Muscle of back (tissue), 11 donors: ENCODE data around the gene RYR3. TPM values are rescaled to one million over a fixed set of nuclear protein-coding genes. Genes with fewer than 3 reads are reported as not detected.

Source experiments
- DNase-seq, 3 donors: peaks; one replicate each; pipeline versions ENCODE4 v3.0.0 to v3.0.0-alpha.2; 2013
- polyA plus RNA-seq, 10 donors: library from polyadenylated mRNA; unstranded; fragments of 120-200 nt; gene quantifications; one replicate each; pipeline ENCODE4 v1.2.1, GENCODE V29; 2013; ENCODE audit not compliant: insufficient read length in 10 of 10

The RYR3 gene
- polyA plus RNA-seq, 10 donors: 15.4 to 62.4 (median 41.5) TPM

DNA sequence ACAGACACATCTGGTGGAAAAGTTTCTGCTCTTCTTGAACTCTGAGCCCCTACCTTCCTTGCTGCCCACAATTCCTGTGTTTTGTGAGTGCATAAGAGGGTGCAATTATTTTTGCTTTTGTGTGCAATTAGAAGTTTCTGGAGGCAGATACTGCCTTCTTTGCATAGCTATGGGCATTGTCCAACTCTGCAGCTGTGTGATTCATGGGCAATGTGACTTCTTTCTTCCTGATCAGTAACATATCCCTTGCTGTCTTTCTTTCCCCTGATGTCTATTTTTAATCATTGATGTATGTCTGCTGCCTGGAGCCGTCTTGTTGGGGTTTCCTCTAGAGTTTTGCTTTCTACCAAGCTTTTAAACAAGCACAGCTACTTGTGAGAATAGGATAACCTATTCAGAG is 336.0 kb downstream of the RYR3 start:
- DNase-seq: no peak

DNA sequence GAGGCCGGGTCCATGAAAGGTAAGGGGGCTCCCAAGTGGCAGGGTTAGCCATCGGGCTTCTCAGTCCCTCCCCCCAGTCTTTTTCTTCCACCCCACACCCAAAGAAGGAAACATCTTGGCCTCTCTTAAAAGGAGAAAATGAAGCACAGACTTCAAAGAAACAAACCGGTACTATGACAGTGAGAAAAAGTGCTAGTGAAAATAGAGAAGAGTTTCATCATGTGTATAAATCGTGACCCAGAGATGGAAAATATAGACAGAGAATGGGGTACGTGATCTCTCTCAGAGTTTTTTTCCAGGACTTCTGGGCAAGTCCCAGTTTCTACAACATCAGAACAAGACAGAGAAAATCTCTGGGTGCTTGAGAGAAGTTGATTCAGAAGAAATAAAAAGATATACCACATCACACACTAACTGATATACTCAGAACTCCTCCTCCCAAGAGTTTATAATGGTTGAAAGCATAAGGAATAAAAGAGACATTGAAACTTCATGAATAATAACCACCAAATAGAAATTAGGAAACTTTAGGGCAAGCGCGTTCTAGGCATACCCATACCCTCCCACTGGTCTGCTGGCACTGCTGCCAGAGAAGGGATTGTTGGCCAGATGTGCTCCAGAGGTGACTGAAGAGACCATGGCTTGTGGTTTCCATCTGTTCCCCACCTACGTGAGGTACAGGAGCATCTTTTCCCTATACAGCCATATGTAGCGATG is 338.6 kb downstream of the RYR3 start:
- no peak for DNase-seq

DNA sequence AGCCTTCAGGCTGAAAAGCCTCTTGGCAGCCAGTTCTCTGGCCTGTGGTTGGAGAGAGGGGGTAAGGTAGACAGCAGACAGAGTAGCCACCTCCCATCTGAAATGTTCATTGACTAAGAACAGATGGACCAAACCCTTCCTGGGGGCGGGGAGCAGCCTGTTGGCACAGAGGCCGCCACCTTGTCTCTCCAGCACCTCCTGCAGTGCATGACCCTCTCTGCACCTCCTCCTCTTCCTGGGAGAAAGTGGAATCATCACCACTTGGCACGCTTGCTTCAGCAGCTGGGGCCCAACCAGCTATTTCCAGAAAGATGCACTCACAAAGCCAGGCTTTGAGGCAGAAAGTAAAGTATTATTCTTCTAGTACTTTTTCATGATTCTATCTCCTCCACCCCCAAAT is 344.1 kb downstream of the RYR3 start:
- DNase-seq: peak; percentile 13 to 43 (median 16)

DNA sequence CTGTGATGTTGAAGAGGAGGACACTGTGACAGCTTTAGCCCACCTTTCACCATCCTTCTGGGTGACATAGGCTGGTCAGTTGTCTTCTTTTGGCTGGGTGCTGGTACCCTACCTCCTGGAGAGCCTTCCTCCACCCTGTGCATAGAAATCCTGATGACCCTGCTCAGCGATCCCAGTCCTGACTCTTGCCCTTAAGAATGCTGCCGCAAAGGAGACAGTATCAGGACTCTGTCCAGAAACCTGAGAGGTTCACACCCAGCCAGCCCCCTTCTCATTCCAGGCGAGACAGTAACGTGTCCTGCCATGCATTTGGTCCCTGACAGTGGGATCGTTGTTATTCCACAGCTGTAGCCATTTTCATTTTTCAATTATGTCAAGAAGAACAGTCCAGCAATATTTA is 344.7 kb downstream of the RYR3 start:
- DNase-seq: no peak

DNA sequence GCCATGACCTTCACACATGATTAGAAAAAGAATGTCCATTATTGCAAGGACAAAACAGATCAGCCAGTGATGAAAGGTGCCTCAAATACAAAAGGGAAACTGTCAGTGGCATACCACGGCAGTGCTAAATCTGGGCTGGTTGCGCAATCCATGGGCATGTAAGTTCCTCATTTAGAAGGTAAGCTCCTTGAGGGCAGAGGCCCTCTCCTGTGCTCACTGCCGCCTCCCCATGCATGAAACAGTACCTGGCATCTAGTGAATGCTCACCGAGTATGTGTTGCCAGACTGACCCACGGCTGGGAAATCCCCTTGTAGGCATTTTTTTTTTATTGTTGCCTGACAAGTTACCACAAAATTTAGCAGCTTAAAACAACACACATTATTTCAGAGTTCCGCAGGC is 345.4 kb downstream of the RYR3 start:
- no peak for DNase-seq

DNA sequence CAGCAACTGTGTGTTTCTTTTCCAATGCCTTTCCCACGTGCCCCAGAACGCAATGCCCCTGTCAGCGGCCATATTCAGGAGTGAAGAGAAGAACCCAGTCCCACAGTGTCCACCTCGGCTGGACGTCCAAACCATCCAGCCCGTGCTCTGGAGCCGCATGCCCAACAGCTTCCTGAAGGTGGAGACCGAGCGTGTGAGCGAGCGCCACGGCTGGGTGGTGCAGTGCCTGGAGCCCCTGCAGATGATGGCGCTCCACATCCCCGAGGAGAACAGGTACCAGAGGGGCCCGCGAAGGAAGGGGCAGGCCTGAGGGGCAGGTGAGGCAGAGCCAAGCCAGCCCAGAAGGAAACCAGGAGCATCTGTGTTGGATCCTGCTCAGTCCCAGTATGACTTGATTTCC is 349.4 kb downstream of the RYR3 start:
- DNase-seq: no peak

DNA sequence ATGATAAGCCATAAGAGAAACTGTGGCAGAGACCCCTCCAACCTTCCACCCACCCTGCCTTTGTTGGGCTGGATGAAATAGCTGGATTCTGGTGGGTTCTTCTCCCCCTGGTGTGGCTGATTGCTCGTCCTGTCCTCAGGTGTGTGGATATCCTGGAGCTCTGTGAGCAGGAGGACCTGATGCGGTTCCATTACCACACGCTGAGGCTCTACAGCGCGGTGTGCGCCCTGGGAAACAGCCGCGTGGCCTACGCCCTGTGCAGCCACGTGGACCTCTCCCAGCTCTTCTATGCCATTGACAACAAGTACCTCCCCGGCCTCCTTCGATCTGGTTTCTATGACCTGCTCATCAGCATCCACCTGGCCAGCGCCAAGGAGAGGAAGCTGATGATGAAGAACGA is 351.2 kb downstream of the RYR3 start:
- DNase-seq: no peak

DNA sequence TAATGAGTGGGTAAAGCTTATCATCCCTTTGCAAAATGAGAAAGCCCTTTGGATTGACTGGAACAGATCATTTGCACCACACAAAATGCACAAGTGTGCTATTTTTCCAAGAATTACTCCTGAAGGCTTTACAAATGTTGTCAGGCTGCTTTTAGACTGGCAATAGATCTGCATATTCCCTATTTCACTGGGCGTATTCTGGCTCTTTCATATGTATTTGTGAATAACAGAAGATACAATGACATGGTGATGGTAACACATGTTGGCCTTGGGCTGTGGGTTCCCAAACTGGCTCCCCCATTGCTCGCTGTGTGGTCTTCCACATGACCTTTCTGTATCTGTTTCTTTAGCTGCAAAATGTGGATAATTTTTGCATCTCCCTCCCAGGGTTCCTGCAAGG is 354.2 kb downstream of the RYR3 start:
- no peak for DNase-seq

DNA sequence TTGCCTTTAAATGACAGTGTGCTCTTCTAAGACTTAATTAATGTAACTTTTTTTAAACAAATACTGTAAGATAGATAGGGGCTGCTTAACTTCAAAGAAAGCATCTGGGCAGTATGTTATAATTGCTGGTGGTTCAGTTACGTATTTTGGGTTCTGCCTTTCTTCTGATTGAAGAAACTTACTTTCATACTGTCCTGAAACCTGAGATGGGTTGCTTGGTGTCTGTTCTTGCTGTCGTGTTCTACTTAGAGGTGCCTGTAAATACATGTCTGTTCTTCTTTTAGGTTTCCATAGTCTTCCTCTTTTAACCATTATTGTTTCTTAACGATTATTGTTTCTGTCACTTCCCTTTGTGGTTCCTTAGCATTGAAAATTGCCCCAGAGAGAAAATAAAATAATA is 359.8 kb downstream of the RYR3 start:
- no peak for DNase-seq

DNA sequence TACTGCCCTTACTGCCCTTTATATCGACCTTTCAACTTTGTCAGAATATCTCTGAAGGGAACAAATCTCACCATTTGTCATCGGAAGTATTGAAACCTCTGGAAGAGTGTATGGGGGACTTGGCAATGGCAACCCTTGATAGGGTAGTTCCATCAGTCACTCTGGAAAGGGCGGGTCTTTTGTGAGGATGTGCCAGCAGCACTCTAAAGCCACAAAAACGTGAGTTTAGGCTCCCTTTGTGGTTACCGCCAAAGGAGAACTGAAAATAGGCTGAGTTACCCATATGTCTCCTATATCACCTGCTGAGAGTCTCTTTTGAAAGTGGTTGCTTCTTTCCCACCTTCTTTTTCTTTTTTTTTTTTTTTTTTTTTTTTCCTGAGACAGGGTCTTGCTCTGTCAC is 360.7 kb downstream of the RYR3 start:
- DNase-seq: no peak

DNA sequence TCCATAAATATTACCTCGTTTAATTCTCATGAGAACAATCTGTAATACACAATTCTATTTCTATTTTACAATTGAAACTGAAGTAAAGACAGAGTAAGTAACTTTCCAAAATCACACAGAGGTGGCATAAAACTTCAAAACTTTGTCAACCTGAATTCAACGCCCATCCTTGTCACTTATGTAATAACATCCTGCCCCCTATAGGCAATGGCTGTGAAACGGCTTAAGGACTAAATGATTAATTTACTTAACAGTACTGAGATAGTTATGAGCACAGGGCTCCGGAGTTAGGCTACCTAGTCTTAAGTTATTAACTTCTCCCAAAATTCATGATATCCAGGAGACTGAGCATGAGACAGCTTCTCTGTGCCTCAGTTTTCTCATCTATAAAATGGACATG is 364.5 kb downstream of the RYR3 start:
- no peak for DNase-seq

DNA sequence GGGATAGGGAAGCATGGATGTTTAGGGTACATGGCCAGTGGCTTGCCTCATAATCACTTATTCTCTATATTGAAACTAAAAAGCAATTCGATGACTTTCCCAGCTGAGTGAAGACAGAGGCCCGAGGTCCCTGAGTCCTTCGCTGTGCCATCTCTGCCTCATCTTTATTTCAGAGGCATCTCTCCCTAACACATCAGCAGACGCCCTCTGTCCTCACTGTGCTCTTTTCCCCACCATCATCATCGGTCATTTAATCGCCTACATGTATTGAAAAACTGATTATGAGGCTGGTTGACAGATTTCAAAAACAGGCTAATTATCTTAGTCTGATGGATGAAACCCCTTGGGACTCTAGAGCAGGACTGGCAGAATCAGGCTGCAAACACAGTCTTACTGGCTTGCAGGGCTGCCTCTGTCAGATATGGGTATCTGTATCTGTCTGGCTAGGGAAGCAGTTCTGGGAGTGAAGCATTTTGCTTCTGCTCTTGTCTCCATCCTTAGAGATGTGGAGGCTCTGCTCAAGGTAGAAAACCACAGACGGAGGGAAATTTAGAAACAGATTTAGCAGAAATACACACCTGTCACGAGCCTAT is 366.6 kb downstream of the RYR3 start:
- no peak for DNase-seq

DNA sequence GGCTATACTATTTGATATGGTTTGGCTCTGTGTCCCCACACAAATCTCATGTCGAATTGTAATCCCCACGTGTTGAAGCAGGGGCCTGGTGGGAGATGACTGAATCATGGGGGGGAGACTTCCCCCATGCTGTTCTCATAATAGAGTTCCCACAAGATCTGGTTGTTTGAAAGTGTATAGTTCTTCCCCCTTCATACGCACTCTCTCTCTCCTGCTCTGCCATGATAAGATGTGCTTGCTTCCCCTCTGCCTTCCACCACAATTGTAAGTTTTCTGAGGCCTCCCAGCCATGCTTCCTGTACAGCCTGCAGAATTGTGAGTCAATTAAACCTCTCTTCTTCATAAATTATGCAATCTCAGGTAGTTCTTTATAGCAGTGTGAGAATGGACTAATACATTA is 367.4 kb downstream of the RYR3 start:
- DNase-seq: no peak

DNA sequence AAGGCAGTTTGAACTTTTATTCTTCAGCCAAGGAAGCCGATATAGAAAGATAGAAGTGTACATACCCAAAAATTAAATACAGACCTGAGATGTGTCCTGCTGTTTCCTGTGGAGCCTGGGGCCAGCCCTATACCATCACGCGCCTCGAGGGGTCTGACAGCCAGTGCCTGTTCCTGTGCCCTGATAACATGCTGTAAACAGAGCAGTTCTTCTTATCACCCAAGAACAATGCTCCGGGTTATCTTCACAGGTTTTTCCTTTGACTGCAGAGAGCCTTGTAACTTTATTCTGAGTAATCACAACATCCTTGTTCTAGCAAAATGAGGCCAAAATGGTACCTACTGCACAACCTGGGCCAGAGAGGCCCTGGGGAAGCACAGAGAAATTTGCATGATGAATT is 367.8 kb downstream of the RYR3 start:
- DNase-seq: no peak

DNA sequence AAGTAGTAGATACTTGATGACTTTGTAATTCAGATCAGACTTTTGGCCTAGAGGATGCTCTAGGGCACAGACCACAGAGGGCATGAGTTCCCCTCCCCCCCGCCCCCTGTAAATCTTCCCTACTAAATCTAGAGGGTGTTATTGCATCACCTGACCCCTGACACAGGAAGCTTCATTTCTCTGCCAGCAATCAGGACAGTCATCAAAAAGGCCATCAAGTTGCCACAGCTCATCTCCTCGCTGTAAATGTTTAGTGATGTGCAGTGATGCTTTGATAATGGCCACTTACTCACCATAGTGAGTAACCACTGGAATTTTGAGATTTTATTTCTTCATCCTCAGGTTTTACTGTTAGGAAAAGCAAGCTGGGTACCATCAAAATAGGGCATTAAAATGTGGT is 368.3 kb downstream of the RYR3 start:
- no peak for DNase-seq

DNA sequence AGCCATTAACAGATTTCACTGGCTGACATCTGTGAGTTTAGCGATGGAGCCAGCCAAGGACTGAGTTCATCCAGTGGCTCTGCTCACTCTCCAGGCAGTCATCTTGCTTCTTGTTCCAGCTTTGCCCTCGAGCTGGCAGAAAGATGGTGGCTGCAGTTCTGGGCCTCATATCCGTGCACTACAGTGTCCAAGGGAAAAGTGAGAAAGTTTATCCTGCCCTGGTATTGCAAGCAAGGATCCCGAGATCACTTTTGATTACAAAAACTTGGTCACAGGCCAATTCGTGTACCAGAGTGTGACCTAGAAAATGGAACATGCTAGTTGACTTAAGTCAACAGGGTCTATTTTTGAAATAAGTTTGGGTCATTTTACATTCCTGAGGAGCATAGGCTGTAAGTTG is 369.6 kb downstream of the RYR3 start:
- no peak for DNase-seq

DNA sequence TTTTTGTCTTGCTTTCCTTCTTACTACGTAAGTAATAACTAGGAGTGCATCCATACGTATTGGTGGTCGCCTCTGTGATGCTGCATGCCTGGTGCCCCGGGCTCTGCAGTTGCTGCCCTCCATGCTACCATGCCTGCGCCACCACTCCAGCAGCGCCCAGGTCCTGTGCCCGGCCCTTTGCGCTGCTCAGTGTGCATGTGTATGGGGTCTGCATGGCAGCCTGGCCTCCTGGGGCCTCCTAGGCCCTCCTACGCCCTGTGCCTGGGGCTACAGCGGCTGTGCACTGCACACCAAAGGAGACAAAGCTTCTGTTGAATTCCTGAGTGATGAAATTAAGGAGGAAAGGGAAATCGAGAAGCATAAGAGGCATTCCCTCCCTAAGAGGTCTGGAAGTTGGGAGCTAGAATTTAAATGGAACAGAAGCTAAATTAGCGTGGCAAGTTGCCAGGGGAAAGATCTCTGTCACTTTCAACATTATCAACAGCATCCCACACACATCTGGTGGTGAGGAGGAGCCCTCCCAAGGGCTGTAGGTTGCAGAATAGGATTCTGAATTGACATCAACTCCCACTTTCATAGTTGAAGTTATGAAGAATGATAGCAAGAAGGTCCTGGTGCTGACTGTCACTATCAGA is 382.5 kb downstream of the RYR3 start:
- no peak for DNase-seq

DNA sequence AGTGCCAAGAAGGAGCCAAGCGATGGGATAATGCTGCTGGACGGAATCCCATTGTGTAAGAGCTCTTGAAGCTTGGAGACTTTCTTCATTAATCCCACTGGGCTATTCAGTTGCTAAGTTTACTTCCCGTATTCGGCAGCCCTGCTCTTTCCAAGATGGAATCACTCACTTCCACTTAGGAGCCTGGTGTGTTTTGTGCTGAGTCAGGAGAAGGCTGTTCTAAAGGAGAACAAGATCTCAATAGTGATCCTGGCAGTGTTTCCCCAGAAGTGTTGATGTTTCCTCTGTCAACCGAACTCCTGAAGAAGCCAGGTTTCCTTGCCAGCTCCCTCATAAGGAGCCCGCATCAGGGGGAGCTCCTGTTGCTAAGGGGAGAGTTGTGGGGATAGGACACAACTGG is 387.4 kb downstream of the RYR3 start:
- DNase-seq: no peak

DNA sequence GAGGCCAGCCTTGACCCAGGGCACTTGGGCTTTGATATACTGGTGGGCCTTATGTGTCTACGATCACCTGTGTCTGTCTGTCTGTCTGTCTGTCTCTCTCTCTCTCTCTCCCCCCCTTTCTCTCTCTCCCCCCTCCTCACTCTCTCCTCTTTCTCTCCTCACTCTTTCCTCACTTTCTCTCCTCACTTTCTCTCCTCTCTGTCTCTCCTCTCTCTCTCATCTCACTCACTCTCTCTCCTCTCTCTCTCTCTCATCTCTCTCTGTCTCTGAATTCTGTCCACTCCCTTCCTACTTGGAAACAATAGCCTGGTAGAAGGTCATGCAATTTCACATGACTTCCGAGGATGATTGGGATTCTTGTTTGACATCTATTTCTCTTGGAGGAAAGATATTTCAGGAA is 388.4 kb downstream of the RYR3 start:
- no peak for DNase-seq

DNA sequence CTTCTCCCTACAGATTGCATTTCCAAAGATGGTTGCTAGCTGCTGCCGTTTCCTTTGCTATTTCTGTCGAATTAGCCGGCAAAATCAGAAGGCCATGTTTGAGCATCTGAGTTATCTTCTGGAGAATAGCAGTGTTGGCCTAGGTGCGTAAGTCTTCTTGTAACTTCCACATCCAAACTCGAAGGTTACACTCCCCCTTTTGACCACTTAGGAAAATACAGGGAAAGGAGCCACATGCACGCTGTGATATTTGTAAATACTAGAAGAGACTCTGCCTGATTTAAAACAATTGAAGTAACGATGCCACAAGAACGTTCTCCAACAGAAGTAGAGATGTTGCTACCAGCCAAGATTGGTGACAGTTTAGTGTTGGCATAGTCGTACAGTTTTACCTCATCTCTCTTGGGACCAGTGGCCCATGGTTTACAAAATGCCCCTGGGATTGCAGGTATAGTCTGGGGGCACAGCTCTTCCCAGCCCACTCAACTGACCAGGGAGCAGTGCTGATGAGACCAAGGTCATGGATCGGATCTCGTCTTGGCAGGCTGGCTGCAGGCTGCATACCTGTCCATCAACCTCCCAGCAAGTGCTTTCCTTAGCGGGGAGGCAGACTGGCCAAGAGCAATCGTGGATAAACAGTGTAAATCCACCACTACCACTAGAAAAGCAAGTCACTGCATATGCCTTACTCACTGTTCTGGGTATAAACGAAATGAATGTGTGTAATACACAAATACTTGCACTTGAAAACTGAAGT is 389.1 kb downstream of the RYR3 start:
- DNase-seq: peak in 1 of 3 donors; percentile 9

DNA sequence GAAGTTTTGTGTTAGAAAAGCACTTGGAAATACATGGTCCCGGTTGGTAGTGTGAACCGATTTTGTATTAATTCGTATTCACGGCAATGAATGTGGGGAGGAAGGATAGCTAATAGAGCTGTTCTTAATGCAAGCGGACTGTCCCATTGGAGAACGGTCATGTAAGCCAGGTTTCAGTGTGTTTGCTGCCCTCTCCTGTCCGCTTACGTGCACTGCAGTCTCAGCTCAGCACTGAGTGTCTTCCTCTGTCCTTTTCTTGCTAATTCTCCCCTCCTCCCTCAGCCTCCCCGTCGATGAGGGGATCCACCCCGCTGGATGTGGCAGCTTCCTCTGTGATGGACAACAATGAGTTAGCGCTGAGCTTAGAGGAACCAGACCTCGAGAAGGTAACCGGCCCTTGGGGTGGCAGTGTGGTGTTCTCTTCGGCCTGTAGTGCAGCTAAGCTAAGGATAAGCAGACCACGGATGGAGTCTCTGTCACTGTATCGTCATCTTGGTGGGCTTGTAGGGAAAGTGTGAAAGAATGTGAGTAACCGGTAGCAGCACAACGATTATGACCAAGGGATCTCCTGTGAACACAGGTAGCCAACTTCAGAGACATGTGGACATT is 390.0 kb downstream of the RYR3 start:
- peak; percentile 67 to 86 (median 79) for DNase-seq

DNA sequence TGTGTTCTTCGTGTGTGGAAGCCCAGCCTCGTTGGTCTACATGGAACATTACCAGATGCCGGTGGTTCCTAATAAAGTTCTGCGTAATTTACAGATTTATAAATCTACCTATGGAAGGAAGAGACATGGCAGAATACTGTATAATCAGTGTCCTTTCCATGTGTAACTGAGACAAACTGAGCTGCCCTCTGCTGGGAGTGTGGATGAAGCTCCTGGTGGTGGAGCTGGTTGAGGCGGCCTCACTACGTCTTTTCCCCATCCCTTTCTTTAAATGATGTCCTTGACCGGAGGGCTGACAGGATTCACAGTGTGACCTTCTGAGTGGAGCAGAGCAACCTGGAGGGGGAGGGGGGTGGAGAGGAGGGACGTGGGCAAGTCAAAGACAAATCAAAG is 390.5 kb downstream of the RYR3 start:
- no peak for DNase-seq
